VCaP (cell line): ENCODE measurements around the gene AP1S3.

Experiments used
- H3K27ac ChIP-seq: fragments of 450-650 bp; 2 replicates; pipeline ENCODE4 v1.5.1; 2017
- CTCF ChIP-seq: fragments of 450-650 bp; conservative IDR thresholded peaks from 2 replicates; pipeline ENCODE4 v1.5.1; 2017; ENCODE audit warnings: mild to moderate bottlenecking, moderate library complexity

Gene AP1S3

GRCh38 chr2:223832241-223832903 is 5.0 kb downstream of the AP1S3 start:
- H3K27ac ChIP-seq, result no peak overlapping the region
- TF ChIP-seq CTCF, result no peak

- no peak overlapping the region for H3K27ac ChIP-seq
- TF ChIP-seq CTCF, result no peak
These were observed 8.3 kb downstream of the AP1S3 start for GRCh38 chr2:223829128-223829527.

- H3K27ac ChIP-seq, result no peak overlapping the region
- no peak for TF ChIP-seq CTCF
These were observed 9.1 kb downstream of the AP1S3 start for GRCh38 chr2:223828314-223828713.

- TF ChIP-seq CTCF, result no peak
- no peak overlapping the region for H3K27ac ChIP-seq
These were observed 10.4 kb downstream of the AP1S3 start for GRCh38 chr2:223826995-223827394.

GRCh38 chr2:223824301-223824700 is 13.1 kb downstream of the AP1S3 start:
- H3K27ac ChIP-seq, result no peak overlapping the region
- no peak for TF ChIP-seq CTCF

- no peak for TF ChIP-seq CTCF
- H3K27ac ChIP-seq, result no peak overlapping the region
These were observed 14.6 kb downstream of the AP1S3 start for GRCh38 chr2:223822818-223823217.

GRCh38 chr2:223820549-223820948 is 16.8 kb downstream of the AP1S3 start:
- no peak for TF ChIP-seq CTCF
- peak overlapping the region; percentile 79 for H3K27ac ChIP-seq
